HG03565 (cell line): Measurements from ENCODE around the gene GRIN3B.

Experiments
- ATAC-seq: cut with Tn5 transposase; IDR thresholded peaks from one replicate; pipeline ENCODE4 v1.9.1; 2021; ENCODE audit warnings: mild to moderate bottlenecking, moderate library complexity; ENCODE audit not compliant: unreplicated experiment

The GRIN3B gene

DNA sequence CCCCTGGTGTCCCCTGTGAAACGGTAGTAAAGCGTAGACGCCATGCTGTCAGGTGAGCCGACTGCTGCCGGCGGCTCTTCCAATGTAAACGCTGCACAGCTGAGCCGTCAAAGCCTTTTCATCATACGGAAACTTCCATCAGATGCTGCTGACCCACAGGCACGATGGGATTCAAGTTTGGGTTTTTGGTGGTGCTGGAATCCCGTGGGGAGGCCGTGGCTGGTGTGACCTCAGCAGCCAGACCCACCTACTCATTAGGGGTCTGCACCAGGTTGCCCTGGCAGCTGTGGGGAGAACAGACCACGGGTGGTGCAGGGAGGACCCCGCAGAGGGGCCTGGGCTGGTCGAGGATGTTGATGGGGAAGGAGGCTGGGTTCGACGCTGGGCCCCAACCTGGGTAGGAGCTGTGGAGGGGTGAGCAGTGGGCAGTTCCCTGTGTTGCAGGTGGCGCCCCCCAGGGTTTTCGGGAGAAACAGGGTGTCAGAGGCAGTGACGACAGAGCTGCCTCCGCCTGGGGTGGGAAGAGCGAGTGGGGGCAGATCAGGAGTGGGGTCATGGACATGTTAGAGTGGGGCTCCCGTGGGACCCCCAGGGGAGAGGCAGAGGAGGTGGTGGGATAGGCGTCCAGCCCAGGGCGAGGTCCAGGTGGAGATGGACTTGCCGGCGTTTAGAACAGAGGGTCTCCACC lies 6.6 kb downstream of the GRIN3B start:
- no peak for ATAC-seq

DNA sequence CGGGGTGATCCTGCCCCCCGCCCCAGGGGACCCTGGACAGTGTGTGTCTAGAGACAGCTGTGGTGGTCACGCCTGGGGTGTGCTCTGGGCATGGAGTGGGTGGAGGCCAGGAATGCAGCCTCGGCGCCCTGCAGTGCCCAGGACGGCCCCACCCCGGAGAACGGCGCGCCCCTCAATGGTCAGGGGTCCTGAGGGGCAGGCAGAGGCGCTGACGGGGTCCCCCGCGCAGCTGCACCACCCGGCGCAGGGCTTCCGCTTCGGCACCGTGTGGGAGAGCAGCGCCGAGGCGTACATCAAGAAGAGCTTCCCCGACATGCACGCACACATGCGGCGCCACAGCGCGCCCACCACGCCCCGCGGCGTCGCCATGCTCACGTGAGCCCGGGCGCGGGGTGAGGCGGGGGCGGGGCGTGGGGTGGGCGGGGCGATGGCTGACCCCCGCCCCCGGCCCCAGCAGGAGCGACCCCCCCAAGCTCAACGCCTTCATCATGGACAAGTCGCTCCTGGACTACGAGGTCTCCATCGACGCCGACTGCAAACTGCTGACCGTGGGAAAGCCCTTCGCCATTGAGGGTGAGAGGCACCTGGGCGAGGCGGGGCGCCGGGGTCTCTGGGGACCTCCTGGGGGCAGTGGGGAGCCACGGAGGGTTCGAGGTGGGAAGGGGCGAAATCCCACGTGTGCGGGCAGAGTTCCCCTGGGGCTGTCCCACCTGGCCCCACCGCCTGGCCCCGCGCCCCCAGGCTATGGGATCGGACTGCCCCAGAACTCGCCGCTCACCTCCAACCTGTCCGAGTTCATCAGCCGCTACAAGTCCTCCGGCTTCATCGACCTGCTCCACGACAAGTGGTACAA lies 7.4 kb downstream of the GRIN3B start:
- no peak for ATAC-seq

- no peak for ATAC-seq
Measured at GRCh38 chr19:1008268-1009040, 8.2 kb downstream of the GRIN3B start.

DNA sequence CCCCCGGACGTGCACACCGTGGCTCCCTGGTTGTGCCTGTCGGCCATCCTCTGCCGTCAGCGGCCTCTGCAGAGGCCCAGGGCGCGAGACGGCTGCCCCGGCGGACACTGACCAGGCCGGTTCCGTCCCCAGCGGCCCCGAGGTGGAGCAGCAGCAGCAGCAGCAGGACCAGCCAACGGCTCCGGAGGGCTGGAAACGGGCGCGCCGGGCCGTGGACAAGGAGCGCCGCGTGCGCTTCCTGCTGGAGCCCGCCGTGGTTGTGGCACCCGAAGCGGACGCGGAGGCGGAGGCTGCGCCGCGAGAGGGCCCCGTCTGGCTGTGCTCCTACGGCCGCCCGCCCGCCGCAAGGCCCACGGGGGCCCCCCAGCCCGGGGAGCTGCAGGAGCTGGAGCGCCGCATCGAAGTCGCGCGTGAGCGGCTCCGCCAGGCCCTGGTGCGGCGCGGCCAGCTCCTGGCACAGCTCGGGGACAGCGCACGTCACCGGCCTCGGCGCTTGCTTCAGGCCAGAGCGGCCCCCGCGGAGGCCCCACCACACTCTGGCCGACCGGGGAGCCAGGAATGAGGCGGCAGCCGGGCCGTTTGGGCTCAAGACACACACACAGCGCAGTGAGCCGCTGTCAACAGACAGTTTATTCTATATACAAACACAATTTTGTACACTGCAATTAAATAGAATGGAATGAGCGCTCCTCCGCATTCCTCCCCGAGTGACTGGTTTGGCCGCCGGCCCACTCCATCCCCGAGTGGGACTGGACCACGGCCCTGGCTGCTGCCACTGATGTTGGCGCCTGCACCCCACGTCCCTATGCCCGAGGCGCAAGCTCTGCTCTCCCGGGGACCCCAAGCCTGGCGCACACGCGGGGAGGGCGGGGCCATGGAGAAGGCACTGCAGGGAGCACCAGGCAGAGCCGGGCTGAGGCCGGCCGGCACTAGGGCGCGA lies 9.1 kb downstream of the GRIN3B start:
- ATAC-seq = no peak

DNA sequence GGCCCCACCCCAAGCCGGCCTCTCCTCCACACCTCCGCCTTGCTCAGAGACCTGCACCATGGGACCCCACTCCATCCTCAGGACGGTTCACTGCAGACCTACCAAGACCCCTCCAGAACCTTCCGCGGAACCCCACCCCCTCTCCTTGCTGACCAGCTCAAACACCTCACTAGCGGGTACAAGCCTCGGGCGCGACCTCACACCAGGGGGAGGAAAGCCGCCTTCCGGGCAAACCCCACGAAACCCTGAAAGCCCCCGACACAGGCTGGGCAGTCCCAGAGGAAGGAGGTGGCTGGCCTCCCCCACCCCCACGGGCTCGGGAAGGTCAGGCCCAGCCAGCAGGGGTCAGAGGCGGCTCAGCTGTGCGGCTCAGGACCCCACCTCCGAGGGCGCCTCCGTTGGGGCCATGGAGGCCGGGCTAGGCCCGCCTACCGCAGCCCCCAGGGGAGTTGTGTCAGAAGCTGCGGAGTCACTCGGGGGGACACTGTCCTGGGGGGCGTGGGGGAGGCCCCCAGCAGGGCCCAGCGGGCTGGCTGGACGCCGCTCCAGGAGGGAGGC lies 9.8 kb downstream of the GRIN3B start:
- ATAC-seq = no peak

DNA sequence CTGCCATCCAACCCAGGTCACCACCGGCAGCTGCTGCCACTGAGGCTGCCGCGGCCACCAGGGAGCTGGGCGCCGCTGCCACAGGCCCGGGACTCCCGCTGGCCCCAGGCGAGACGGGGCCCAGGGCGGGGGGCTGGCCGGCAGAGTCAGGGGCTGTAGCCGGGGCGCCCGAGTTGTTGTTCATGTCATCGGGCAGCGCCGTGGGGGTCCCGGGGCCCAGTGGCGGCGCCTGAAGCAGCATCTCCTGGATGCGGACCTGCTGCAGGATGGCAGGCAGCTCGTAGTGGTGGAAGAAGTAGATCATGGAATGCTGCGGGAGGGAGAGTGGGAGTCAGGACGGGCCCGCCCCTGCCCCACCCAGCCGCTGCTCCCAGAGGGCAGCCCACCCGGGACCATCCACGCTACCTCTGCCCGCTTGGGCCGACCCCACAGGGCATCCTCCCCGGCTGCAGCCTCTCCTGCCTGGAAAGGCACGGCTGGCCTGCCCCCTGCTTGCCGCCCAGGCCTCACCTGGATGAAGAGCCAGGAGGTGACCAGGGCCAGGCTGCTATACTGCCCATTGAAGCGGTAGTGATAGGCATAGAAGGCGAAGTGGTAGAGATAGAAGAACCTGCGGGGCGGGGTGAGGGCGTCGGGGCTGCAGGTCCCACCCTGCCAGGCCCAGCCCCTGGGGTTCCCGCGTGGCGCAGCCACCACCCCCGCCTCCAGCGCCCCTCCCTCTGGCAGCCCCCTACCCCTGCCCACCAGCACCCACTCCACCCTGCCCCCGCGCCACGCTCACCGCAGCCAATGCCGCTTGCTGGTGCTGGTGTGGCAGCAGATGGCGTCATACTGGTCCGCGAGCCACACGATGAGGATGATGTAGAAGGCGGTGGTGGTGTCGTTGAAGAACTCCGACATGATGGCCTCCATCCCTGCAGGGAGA lies 10.6 kb downstream of the GRIN3B start:
- ATAC-seq = no peak

DNA sequence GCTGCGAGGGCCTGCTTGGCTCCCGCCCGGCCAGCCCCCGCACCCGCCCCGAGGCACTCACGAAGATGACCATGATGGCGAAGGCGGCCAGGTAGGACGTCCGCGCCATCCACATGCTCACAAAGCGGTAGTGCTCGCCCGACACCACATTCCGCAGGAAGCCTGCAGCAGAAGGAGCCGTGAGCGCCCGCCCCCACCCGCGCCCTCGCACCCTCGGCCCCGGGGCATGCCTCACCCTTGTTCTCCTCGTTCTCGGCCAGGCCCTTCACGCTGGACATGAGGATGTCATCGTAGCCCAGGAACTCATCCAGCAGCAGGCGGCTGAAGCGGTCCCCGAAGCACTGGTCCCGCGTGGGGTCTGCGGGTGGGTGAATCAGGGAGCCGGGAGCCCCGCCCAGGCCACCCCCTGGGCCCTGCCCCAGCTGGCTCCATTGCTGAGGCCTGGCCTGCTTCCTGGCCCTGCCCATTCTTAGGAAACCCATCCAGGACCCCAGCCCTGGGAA lies 11.7 kb downstream of the GRIN3B start:
- ATAC-seq = no peak

DNA sequence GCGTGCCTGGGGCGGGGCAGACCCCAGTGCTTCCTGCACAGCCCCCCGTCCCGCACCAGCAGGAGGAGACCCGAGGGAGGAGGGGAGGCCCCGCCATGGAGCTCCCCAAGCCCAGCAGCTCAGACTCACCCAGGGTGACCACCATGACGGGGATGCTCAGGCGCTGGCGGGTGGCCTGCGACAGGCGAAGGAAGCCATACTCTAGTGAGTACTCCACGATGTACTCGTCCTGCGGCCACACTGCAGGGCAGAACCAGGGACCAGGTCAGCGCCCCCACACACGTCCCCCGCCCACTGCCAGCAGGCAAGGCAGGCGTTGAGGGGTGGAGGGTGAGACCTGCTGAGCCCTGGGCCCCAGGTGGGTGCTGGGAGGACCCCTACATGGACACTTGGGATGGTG lies 12.1 kb downstream of the GRIN3B start:
- ATAC-seq = no peak

DNA sequence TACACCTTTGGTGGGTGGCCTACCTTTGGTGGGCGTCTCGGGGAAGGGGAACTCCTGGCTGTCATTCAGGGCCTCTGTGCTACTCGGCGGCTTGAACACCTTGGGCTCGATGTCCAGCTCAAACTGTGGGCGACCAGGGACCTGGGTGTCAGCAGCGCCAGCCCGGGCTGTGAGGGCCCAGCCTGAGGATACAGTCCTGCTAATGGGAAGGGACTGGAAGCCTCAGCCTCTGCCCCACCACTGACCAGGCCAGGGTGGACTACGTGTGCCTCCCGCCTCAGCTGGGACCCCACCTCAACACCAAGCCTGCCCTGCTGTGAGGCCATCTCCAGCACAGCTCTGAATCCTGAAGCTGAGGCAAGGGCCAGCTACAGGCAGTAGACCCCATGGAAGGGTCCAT lies 13.0 kb downstream of the GRIN3B start:
- ATAC-seq = no peak

DNA sequence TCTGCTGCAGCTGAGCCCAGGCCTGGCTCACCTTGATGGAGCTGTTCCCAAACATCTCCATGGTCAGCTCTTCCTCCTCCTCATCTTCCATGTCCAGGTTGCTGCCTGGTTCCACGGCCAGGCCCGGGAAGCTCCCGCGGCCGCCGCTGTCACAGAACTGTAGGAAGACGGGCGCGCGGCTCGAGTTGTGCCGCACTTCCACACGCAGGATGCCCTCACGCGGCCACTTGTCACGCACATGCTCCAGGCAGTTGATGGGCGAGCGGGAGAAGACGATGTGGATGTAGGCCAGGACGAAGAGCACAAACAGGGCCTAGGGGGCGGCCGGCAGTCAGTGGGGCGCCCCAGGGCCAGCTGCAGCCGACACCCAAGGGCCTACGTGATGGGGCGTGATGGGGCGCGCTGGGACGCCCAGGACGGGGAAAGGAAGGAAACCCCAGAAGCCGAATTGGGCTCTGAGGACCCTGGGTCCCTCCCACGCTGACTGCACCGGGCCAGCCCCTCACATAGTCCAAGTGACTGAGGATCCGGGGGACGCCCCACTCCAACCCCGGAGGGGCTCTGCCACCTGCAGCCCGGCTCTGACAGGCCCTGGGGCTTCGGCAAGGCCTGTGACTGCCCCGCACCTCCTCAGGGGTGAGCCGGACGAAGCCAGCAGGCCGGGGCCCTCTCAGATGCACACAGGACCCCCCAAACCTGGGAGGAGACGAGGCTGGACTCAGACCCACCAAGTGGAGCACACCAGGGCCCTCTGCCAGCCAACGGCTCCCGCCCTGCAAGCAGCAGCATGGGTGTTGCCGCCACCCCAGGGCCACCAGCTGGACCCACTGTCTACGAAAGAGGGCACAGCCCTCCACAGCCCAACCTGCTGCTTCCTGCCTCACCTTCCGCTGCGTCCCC lies 14.2 kb downstream of the GRIN3B start:
- ATAC-seq = no peak

DNA sequence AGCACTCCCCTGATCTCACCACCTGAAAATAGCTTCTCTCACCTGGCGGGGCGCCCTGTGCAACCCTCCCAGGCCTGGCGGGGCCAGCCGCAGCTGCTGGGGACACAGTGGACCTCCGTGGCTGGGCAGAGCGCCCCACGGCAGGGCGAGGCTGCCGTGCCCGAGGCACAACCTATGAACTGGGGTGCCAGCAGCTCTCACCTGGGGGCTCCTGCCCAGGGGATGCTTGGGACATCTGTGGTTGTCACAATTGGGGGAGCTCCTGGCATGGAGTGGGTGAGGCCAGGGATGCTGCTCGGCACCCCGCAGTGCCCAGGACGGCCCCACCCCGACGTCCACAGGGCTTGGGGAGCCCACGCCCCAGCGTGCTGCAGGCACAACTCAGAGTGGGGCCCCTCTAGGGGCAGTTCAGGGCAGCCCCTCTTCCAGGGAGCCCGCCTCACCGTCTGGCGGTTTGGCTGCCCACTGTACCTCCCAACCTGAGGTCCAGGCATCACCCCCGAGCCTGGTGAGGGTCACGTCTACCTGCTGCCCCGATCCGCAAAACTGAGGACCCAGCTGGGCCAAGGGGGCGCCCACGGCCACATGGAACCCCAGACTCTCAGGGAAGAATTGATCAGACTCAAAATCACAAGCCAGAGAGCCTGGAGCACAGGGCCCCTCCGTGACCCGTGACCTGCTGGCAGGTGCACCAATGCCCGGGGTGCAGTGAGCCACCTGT lies 15.0 kb downstream of the GRIN3B start:
- no peak for ATAC-seq

DNA sequence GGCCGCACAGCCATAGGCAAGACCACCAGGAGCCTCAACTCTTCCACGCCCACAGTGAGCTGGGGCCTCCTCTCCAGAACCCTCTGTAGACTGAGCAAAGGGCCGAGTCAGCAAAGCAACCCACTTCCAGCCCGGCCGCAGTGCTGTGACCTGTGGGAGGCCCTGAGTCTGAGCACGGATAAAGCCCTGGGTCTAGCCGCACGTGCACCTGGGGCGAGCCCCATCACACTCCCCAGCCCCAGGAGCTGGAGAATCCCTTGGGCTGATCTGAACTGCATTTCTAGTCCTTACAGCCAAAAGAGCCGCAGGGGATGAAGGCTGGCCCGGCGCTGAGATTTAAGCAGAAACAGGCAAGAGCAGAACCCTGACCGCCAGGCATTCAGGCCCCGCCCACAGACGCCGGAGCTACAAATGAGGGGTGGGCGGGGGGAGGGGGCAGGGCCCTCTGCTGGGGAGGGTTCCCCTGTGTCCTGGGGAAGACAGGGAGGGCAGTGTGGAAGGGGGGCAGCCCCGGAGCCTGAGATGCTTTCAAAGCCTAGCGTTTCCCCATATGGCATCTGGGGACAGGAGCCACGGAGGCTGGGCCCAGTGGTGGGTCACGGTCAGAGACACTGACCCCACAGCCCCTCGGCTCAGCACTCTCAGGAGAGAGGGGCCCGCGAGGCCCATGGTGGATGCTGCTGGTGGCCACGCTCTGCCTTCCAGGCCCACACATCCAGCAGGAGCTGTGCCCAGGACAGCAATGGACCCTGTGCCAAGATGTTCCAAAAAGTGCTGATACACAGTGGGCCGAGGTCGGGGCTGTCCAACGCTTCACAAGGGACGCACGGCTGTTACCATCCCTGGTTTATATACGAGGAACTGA lies 15.8 kb downstream of the GRIN3B start:
- ATAC-seq = no peak

DNA sequence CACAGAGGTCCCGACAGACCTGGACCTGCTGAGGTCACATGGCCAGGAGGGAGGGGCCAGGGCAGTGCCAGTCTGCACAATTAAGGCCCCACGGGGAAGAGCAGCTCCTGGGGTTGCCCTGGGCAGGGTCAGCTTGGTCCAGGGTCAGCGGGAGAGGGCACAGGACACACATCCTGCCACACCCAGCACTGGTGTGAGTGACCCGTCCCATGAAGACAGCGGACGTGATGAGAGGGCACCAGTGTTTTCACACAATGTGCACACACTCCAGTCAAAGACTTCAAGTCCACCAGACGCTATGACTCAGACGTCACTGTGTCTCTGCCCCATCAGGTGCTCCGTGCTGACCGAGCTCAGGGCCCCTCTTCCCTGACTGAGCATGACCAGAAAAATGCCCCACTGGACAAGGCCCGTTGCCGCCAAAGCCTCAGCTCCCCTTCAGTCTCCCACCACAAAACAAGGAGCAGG lies 16.5 kb downstream of the GRIN3B start:
- ATAC-seq = no peak

DNA sequence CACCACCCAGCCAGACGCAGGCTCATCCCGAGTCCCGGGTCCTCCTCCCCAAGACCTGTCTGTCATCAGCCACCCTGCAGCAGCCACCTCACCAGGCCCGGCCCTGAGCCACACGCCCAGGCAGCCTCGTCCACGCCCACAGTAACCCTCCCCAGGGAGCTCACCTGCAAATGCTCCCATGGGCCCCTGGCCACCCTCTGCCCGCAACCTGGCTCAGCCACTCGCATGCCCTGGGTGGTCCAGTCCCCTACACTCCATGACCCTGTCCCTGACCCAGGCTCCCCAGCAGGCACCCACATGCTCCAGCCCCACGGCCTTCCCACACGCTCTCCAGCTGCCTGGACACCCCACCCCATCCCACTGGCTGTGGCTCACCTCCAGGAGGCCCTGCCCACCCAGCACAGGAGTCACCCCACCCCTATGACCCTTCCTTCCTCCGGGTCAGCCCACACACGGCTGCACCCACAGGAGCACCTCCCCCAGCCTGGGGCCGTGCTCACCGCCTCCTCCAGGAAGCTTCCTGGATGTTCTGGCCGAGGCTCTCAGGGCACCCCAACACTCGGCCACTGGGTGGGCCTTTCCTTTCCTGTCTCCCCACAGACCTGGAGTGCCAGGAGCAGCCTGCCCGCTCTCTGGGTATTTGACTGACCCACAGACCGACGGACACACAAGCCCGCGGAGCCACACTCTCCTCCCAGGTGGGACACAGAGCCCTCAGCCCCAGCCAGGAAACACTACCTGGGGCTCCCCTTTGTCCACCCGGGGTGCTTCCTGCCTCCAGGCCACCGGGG lies 17.1 kb downstream of the GRIN3B start:
- no peak for ATAC-seq

- no peak for ATAC-seq
Measured at GRCh38 chr19:1017906-1018305, 17.7 kb downstream of the GRIN3B start.
